Jurkat, Clone E6-1 (cell line): Measurements from ENCODE around the gene RAB1B. TPM values are rescaled to one million over a fixed set of nuclear protein-coding genes. Genes with fewer than 3 reads are reported as not detected.

ENCODE experiments used
- DNase-seq: peaks from one replicate; pipeline ENCODE4 v3.0.0-alpha.2; 2011; ENCODE audit warnings: low read depth, low spot score
- H3K4me3 ChIP-seq: 2 replicates; pipeline ENCODE4 v1.5.1; 2011; ENCODE audit warnings: mild to moderate bottlenecking, low read length, control low read depth, moderate library complexity
- polyA plus RNA-seq: library from polyadenylated mRNA; unstranded; fragments of >200 nt; gene quantifications from one replicate; pipeline ENCODE4 v1.2.1, GENCODE V29; 2012; ENCODE audit warnings: missing spikeins; ENCODE audit not compliant: insufficient read length, insufficient read depth

Gene RAB1B
- polyA plus RNA-seq, result 150 TPM

DNA sequence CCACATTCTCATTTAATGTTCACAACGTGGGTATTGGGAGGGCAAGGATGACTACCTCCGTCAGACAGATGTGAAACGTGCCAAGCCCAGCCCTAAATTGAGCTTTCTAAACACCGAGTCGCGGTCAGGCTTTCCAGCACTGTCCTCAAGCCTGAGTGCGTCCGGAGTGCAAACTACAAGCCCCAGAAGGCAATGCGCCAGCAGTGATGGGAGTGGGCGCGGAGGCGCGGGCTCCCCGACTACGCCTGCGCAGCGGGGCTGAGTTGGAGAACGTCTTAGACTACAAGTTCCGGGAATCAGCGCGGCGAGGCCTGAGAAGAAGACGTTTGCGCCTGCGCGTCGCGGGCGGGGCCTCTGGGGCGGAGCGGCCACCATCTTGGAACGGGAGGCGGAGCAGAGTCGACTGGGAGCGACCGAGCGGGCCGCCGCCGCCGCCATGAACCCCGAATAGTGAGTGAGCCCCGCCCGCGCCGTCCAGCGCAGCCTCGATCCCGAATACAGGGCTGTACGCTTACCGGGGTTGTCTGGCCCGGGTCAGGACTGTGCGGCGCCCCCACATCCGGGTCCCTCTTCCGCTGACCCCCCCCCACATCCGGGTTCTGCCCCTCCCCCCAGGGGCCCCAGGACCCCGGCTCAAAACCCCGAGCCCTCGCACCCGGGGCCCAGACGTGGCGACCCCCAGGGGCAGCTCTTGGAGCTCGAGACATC lies at the start of gene RAB1B:
TSS of gene RAB1B (plus strand) at position 396 of the 708 bp plus-strand sequence. CDS start at position 437, 41 bp downstream.
- H3K4me3 ChIP-seq, result peak within 1 kb of the TSS; percentile 97
- DNase-seq, result peak; percentile 99

DNA sequence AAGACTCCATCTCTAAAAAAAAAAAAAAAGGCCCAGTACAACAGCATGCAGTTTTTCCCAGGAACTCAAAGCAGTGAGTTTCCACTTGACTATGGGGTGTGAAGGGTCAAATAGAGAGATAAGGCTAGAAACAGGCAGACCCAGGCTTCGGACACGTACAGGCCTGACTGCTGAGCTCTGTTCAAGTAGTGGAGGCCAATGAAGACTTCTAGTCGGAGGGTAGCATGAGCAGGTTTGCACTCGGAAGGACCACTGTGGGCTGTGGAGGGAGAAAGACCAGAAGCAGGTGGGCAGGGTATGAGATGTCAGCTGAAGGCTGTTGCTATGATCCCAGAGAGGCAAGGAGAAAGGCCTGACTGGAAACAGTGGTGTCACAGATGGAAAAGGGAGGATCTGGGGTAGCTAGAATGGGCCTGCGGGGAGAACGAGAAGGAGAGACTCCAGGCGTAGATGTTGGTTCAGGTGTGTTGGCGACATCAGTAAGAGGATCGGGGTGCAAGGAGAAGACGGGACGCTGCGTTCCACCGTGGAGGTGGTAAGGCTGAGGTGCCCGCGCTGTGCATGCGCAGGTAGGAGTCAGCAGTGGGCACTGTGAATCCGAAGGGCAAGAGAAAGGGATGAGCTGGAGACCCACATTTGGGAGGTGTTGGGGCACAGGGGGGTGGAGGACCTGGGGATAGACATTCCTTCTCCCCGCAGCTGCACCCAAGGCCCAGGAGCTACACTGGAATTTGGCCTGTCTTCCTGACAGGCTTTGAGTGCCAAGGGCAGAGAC lies 49.4 kb upstream of the RAB1B start:
- DNase-seq, result no peak
- no peak overlapping the region for H3K4me3 ChIP-seq

DNA sequence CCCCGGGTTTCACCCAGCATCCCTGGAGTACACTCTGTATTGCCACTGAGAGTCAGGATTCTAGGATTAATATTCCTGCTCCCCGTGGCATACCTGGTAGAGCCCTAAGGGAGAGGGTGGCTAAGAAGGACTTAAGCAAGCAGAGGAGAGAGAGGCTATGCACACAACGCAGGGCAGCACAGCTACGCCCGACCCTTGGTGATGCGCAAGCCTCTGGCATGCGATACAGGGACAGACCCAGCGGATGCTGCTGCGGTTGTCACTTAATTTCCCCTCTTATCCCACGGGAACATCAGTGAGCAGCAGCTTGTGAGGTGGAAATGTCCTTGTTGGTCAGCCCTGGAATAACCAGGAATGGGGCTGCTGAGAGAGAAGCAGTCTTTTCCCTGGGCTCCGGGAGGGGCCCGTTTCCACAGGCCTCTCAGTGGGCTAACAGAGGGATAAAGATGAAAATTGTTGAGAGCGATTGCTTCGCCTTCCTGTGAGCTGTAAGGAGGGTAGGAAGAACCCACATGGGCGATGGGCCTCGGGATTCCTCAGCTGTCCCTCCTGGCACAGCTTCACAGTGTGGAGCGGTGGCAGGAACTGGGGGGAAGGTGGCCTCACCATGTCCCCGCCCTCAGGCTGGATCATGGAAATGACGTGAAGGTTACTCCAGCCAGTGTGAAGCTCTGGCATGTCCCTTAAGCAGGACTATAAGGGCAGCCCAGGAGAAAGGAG lies 48.4 kb upstream of the RAB1B start:
- DNase-seq, result no peak
- H3K4me3 ChIP-seq, result no peak overlapping the region

DNA sequence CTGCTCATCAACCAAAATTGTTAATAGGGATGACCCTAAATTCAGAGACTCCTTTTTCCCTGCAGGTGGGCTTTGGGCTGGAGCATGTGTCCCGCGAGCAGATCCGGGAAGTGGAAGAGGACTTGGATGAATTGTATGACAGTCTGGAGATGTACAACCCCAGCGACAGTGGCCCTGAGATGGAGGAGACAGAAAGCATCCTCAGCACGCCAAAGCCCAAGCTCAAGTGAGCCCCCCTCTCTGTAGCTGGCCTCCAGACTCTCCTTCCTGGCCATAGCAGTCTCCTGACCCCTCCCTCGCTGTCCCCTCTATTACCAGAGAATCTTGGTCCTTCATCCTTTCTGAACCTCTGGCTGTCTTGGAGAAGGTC lies 47.9 kb upstream of the RAB1B start:
- DNase-seq, result no peak
- H3K4me3 ChIP-seq, result no peak overlapping the region

DNA sequence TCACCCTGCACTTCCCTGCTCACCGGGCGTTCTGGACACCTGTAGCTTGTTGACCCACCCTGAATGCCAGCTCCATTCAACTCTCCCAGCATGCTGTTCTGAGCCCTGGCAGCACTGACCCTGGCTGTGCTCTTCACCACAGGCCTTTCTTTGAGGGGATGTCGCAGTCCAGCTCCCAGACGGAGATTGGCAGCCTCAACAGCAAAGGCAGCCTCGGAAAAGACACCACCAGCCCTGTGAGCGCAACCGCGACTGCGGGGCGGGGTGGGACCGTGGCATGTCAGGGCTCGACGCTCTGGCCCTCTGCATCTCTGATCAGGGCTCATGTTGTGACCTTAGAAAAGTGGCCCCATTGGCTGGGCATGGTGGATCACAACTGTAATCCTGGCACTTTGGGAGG lies 47.4 kb upstream of the RAB1B start:
- no peak for DNase-seq
- H3K4me3 ChIP-seq, result no peak overlapping the region

DNA sequence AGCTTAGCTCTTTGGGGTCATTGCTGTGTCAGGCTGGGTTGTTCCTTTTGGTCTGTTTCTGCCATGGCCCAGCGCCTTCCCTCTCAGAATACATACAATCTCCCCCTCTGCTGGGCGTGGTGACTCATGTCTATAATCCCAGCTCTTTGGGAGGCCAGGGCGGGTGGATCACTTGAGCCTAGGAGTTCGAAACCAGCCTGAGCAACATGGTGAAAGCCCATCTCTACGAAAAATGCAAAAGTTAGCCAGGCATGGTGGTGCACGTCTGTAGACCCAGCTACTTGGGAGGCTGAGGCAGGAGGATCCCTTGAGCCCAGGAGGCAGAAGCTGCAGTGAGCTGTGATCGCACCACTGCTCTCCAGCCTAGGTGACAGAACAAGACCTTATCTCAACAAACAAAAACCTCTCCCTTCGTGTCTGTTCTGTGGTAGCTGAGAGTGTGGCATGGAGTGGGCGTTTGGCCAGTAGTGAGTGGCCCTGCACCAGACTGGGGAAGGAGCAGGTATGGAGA lies 46.7 kb upstream of the RAB1B start:
- DNase-seq, result no peak

DNA sequence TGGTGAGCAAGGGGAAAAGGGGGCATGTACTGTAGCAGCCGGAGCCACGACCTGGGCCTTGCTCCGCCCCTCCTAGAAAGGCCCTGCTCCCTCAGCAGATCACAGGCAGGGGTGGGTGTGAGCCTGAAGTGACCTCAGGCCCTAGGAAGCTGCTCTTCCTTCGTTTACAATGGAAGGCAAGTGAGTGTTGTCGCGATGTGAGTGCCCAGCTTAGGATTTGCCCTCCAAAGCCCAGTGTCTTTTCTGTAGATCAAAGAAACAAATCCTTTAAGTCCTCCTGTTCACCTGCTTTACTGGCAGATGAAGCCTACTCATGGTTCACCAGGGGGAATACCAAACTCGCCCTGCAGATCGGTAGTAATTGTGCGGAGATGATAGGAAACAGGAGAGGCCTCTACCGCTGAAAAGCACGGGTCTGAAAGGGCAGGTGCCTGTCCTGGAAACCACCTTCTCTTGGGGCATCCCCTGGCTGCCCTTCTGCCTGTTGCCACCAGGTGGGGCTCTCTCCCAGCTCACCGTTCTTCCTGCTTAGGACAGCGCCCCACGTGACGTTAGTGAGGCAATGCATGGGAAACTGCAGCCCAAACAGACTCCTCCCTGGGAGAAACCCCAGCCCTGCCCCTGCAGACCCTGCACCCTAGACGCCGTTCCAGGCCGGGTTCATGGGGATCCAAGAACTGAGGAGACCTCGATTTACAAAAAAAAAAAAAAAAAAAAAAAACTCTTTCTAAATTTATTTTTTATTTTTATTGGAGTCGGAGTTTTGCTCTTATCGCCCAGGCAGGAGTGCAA lies 45.9 kb upstream of the RAB1B start:
- DNase-seq, result peak; percentile 92
- H3K4me3 ChIP-seq, result no peak overlapping the region

More for the DNA sequence above, 46.7 kb upstream of the RAB1B start:
- no peak overlapping the region for H3K4me3 ChIP-seq

DNA sequence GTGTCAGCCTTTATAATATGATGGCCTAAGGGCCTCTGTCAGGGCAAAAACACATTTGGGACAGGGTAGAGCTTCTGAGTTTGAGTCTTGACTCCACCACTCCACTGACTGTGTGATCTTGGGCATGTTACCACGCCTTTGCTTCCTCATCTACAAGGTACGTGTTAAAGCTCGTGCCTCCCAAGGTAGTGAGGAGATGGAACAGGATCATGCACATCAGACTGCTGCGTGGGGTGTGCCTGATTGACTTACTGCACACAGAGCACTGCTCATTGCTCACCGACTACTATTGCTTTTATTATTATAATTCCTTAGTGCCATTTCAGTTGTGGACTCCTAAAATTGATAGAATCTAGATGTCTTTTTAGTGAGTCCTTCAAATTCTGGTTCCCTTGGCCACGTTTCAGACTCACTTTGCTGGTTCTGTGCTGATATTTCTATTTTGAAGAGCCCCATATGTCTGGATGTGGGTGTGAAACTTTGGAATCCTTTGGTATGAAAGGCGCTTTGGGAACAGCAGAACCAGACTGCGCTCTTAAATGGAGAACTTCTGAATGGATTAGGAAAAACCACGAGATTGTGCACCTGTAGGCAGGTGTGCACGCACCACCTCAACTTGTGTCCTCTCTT lies 44.1 kb upstream of the RAB1B start:
- no peak for DNase-seq
- no peak overlapping the region for H3K4me3 ChIP-seq

DNA sequence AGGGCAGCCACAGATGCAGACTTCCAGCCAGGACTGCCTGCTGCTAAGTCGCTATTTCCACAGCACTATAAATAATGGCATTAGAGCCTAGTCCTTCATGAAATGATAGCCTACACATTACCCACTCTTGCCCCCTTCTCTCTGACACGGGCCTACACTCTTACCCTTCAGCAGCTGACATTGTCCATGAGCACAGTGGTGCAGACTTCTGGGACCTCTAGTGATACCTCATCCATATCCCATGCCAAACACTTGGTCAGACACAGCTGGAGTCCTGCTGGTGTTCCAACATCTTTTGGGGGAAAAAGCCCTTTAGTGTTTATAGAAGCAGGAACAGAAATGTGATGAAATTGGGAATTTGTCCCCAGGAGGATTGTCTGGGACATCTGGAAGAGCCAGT lies 43.4 kb upstream of the RAB1B start:
- no peak for DNase-seq
- no peak overlapping the region for H3K4me3 ChIP-seq

DNA sequence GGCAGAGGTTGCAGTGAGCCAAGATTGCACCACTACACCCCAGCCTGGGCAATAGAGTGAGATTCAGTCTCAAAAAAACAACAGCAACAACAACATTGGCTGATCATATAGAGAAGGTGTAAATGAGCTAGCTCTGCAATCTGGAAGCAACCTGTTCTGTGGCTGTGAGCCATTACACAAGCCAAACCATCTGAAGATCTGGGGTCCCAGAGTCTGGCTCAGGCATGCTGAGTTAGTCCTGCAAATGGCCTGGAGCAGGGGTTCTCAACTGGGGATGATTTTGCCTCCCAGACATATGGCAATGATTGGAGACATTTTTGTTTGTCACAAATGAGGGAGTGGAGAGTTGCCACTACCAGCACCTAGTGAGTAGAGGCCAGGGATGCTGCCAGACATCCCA lies 42.3 kb upstream of the RAB1B start:
- DNase-seq, result no peak

DNA sequence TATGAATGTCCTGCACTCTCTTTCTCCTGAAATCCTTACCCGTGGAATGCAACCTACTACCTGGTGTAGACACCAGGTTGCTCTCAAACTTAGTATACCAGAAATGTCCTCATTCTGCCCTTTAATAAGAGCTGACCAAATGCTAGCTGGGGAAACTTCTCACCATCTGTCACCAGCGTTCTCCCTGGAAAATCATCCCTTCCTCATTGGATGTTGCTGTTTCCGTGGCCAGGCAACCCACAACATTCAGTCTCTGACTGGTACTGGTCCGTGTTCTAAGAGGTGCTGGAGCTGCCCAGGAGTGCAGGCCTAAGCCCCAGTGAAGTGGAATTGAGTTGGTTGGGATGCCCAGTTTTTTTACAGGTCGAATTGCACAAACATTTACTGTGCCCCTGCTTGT lies 40.7 kb upstream of the RAB1B start:
- no peak for DNase-seq
- H3K4me3 ChIP-seq, result no peak overlapping the region

More for the DNA sequence above, 42.3 kb upstream of the RAB1B start:
- H3K4me3 ChIP-seq, result no peak overlapping the region

DNA sequence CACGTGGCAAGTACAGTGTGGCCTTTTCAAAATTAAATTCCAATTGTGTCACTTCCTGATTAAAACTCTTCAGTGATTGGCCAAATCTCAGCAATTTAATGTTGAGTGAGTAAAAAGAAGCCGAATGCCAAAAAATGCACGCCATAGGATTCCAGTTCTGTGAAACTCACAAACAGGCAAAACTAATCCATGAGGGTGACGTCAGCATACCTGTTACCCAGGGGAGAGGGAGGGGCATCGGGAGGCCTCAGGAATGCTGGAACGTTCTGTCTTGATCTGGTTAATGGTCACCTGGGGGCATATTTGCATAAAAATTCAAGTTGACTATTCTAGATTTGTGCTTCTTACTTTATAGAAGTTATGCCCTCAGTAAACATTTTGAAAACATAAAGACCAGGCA lies 39.9 kb upstream of the RAB1B start:
- H3K4me3 ChIP-seq, result no peak overlapping the region
- no peak for DNase-seq

DNA sequence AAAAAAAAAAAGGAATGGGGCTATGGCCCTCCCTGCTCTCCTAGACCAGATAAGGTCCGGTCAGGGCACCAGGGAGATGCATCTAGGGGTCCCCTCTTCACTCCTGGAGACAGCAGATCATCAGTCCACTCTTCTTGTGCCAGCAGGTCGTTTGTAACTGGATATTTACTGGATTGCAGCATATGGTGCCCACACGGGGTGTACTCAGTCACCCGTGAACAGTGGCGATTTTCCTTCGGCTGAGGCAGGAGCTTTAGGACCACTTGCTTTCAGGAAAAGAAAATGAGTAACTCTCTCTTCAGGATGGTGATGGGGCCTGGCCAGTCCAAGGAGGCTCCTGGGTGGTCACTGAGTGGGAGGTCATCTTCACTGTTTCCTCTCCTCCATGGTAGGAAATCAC lies 38.3 kb upstream of the RAB1B start:
- DNase-seq, result no peak
- no peak overlapping the region for H3K4me3 ChIP-seq

DNA sequence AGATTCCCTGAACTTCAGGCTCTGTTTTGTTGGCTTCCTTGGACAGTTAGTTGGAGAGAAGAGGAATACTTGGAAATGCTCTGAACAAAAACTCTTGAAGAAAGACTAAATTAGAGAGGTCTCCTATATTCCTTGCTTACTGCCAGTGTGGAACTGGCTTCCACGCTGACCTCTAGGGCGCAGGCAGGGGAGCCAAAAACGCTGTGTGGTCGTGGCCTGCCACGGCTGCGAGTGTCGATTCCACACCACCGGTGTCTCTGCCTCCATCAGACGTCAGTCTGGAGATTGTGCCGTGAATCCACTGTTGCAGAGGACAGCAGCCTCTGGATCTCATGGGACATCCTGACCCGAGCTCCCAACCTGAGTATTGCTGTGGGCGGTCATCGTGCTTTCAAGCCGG lies 37.5 kb upstream of the RAB1B start:
- DNase-seq, result no peak
- H3K4me3 ChIP-seq, result no peak overlapping the region

DNA sequence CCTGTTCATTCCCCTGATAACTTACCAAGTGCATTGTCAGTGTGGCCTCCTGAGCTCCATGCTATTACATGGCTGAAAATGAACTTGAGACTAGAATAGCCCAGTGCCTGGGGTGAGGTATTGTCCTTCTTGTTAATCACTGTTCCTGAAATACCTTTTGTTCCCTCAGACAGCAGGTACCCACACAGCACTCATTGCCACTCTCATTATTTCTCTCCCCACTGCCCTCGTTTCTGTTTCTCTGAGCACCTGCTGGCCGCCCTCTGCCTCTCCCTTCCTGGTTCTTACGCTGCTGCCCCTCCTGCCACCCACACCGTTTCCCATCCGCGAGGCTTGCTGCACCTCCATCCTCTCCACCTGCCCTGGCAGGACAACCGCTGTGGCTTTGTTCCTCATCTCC lies 36.9 kb upstream of the RAB1B start:
- H3K4me3 ChIP-seq, result no peak overlapping the region
- DNase-seq, result no peak

DNA sequence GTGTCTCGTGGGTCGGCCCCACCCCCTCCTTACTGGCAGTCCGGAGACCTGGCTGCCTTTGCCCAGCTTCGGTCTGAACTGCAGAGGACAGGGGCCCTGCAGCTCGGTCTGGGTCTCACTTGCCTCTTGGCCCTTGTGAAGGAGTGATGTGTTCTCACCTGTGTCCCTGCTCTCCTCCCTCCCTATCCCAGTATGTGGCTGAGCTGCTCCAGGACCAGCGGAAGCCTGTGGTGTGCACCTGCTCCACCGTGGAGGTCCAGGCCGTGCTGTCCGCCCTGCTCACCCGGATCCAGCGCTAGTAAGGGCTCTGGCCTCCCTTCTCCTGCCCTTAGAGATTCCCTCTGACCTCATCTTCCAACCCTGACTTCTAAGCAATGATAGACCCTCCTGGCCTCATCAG lies 35.7 kb upstream of the RAB1B start:
- no peak for DNase-seq
- no peak overlapping the region for H3K4me3 ChIP-seq

DNA sequence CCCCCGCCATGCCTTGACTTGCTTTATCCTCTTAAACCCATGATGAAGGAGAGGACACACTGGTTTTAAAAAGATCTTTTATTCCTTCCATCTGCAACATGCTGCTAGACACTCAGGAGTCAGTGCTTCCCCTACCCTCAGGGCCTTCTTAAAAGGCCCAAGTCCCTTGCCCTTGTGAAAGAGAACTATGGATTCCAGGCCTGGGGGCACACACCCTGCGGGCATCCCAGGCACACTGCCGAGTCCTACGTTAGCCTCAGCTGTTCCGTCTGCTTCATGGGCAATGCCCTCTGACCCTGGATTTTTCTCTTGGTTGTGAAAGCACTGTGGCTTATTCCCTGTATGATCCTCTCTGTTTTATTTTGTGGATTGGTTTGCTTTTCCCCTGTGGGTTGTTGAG lies 35.1 kb upstream of the RAB1B start:
- no peak for DNase-seq
- no peak overlapping the region for H3K4me3 ChIP-seq

DNA sequence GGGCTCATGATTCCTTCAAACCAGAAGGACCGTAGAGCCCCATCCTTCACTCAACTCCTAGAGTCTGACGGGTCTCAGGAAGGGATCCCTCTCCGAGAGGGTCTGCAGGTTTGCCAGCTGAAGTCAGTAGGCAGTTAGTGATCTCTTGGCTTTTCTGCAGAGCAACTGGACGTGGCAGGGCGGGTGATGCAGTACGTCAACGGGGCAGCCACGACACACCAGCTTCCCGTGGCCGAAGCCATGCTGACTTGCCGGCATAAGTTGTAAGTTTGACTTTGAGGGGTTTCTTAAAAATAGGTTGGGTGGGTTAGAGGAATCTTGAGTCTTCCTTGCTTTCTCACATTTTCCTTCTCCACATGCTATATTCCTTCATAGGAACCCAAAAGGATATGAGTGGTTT lies 33.3 kb upstream of the RAB1B start:
- DNase-seq, result no peak
- H3K4me3 ChIP-seq, result no peak overlapping the region

DNA sequence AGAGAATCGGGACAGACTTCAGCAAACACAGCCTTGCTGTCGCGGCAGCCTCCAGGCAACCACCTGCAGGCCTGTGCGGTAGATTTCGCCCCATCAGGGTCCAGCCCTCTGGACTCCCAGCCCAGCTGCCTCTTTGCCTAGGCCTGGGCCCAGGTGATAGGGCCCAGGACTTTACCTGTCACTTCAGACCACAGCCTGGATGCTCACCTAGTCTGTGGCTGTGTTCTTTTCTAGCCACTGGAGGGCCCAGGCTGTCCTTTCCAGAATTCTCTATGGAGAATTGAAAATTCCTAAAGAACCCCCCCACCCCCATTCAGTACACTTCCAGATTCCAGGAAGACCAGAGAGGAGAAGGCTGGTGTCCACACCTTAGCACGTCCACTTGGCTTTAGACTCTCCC lies 30.6 kb upstream of the RAB1B start:
- no peak overlapping the region for H3K4me3 ChIP-seq
- DNase-seq, result no peak
